Measurements from ENCODE around the gene HCST.

Gene HCST

GRCh38 chr19:35895911-35896642 lies 6.3 kb upstream of the HCST start:
- no peak overlapping the region for H3K4me3 ChIP-seq (ENCODE audit: extremely low read depth, insufficient read depth, low read length, poor library complexity, severe bottlenecking)
- peaks cover 52% of the 10 kb centered on the region for H3K36me3 ChIP-seq (ENCODE audit: control insufficient read depth, insufficient read depth, low read length)
- H3K9me3 ChIP-seq (ENCODE audit: control insufficient read depth, low read length): no peaks in the 10 kb centered on the region
- 94 to 97% methylated on average over 15 to 18 of the region's 21 CpGs for whole genome bisulfite sequencing, 2 experiments (ENCODE audit: insufficient coverage in 2 of 2)
- H3K4me1 ChIP-seq (ENCODE audit: control insufficient read depth, insufficient read depth, low read length, poor library complexity, severe bottlenecking): peaks cover 6% of the 10 kb centered on the region
- H3K27ac ChIP-seq (ENCODE audit: low read depth, low read length, severe bottlenecking): no peak overlapping the region

- 95 to 98% methylated on average over 8 to 11 of the region's 13 CpGs for WGBS, 2 experiments (ENCODE audit: insufficient coverage in 2 of 2)
- Histone ChIP-seq H3K9me3 (ENCODE audit: control insufficient read depth, low read length) (no peaks in the 10 kb centered on the region), H3K36me3 (ENCODE audit: control insufficient read depth, insufficient read depth, low read length) (peaks cover 51% of the 10 kb centered on the region), H3K4me3 (ENCODE audit: extremely low read depth, insufficient read depth, low read length, poor library complexity, severe bottlenecking) (no peak overlapping the region), H3K27ac (ENCODE audit: low read depth, low read length, severe bottlenecking) (no peak overlapping the region), H3K4me1 (ENCODE audit: control insufficient read depth, insufficient read depth, low read length, poor library complexity, severe bottlenecking) (peaks cover 11% of the 10 kb centered on the region)
Measured at GRCh38 chr19:35896643-35897040, 5.7 kb upstream of the HCST start.

- WGBS, 2 experiments (ENCODE audit: insufficient coverage in 2 of 2): 93 to 95% methylated on average over 11 to 12 of the region's 13 CpGs
- H3K4me3 ChIP-seq (ENCODE audit: extremely low read depth, insufficient read depth, low read length, poor library complexity, severe bottlenecking): peak overlapping the region; percentile 80
- H3K27ac ChIP-seq (ENCODE audit: low read depth, low read length, severe bottlenecking): no peak overlapping the region
- H3K9me3 ChIP-seq (ENCODE audit: control insufficient read depth, low read length): no peaks in the 10 kb centered on the region
- peaks cover 51% of the 10 kb centered on the region for H3K36me3 ChIP-seq (ENCODE audit: control insufficient read depth, insufficient read depth, low read length)
- H3K4me1 ChIP-seq (ENCODE audit: control insufficient read depth, insufficient read depth, low read length, poor library complexity, severe bottlenecking): peaks cover 20% of the 10 kb centered on the region
Measured at GRCh38 chr19:35897706-35898451, 4.5 kb upstream of the HCST start.

- Histone ChIP-seq H3K4me1 (ENCODE audit: control insufficient read depth, insufficient read depth, low read length, poor library complexity, severe bottlenecking) (peaks cover 20% of the 10 kb centered on the region), H3K36me3 (ENCODE audit: control insufficient read depth, insufficient read depth, low read length) (peaks cover 51% of the 10 kb centered on the region), H3K27ac (ENCODE audit: low read depth, low read length, severe bottlenecking) (no peak overlapping the region), H3K4me3 (ENCODE audit: extremely low read depth, insufficient read depth, low read length, poor library complexity, severe bottlenecking) (peak overlapping the region; percentile 80), H3K9me3 (ENCODE audit: control insufficient read depth, low read length) (no peaks in the 10 kb centered on the region)
- WGBS, 2 experiments (ENCODE audit: insufficient coverage in 2 of 2): 37 to 42% methylated on average over 15 to 17 of the region's 17 CpGs
Measured at GRCh38 chr19:35898499-35898809, 3.9 kb upstream of the HCST start.

GRCh38 chr19:35899547-35900214 lies 2.6 kb upstream of the HCST start:
- H3K36me3 ChIP-seq (ENCODE audit: control insufficient read depth, insufficient read depth, low read length): peaks cover 38% of the 10 kb centered on the region
- H3K27ac ChIP-seq (ENCODE audit: low read depth, low read length, severe bottlenecking): peak overlapping the region; percentile 69
- H3K4me3 ChIP-seq (ENCODE audit: extremely low read depth, insufficient read depth, low read length, poor library complexity, severe bottlenecking): peak overlapping the region; percentile 80
- no peaks in the 10 kb centered on the region for H3K9me3 ChIP-seq (ENCODE audit: control insufficient read depth, low read length)
- WGBS, 2 experiments (ENCODE audit: insufficient coverage in 2 of 2): 0% methylated on average over 14 to 30 of the region's 43 CpGs
- peaks cover 20% of the 10 kb centered on the region for H3K4me1 ChIP-seq (ENCODE audit: control insufficient read depth, insufficient read depth, low read length, poor library complexity, severe bottlenecking)

GRCh38 chr19:35901055-35901644 lies 1.2 kb upstream of the HCST start:
- H3K9me3 ChIP-seq (ENCODE audit: control insufficient read depth, low read length): no peaks in the 10 kb centered on the region
- peak overlapping the region; percentile 33 for H3K27ac ChIP-seq (ENCODE audit: low read depth, low read length, severe bottlenecking)
- H3K4me3 ChIP-seq (ENCODE audit: extremely low read depth, insufficient read depth, low read length, poor library complexity, severe bottlenecking): peak overlapping the region; percentile 80
- 88% methylated on average over 1 of the region's 2 CpGs; no CpG with 5 or more reads in 1 of the 2 experiments for WGBS, 2 experiments (ENCODE audit: insufficient coverage in 2 of 2)
- peaks cover 20% of the 10 kb centered on the region for H3K4me1 ChIP-seq (ENCODE audit: control insufficient read depth, insufficient read depth, low read length, poor library complexity, severe bottlenecking)
- peaks cover 24% of the 10 kb centered on the region for H3K36me3 ChIP-seq (ENCODE audit: control insufficient read depth, insufficient read depth, low read length)

- WGBS, 2 experiments (ENCODE audit: insufficient coverage in 2 of 2): 84 to 86% methylated on average over 10 of the region's 10 CpGs
- H3K36me3 ChIP-seq (ENCODE audit: control insufficient read depth, insufficient read depth, low read length): peaks cover 5% of the 10 kb centered on the region
- H3K4me3 ChIP-seq (ENCODE audit: extremely low read depth, insufficient read depth, low read length, poor library complexity, severe bottlenecking): no peak overlapping the region
- H3K9me3 ChIP-seq (ENCODE audit: control insufficient read depth, low read length): no peaks in the 10 kb centered on the region
- H3K27ac ChIP-seq (ENCODE audit: low read depth, low read length, severe bottlenecking): no peak overlapping the region
- peaks cover 20% of the 10 kb centered on the region for H3K4me1 ChIP-seq (ENCODE audit: control insufficient read depth, insufficient read depth, low read length, poor library complexity, severe bottlenecking)
Measured at GRCh38 chr19:35902870-35903475, 644 bp downstream of the HCST start.

- Histone ChIP-seq H3K4me3 (ENCODE audit: extremely low read depth, insufficient read depth, low read length, poor library complexity, severe bottlenecking) (peak overlapping the region; percentile 6), H3K9me3 (ENCODE audit: control insufficient read depth, low read length) (no peaks in the 10 kb centered on the region), H3K4me1 (ENCODE audit: control insufficient read depth, insufficient read depth, low read length, poor library complexity, severe bottlenecking) (peaks cover 24% of the 10 kb centered on the region), H3K36me3 (ENCODE audit: control insufficient read depth, insufficient read depth, low read length) (no peaks in the 10 kb centered on the region), H3K27ac (ENCODE audit: low read depth, low read length, severe bottlenecking) (no peak overlapping the region)
- WGBS, 2 experiments (ENCODE audit: insufficient coverage in 2 of 2): 1 to 10% methylated on average over 12 to 24 of the region's 24 CpGs
Measured at GRCh38 chr19:35903550-35904179, 1.3 kb downstream of the HCST start.

GRCh38 chr19:35904311-35905068 lies 2.2 kb downstream of the HCST start:
- peak overlapping the region; percentile 29 for H3K27ac ChIP-seq (ENCODE audit: low read depth, low read length, severe bottlenecking)
- 87 to 97% methylated on average over 8 to 9 of the region's 10 CpGs for WGBS, 2 experiments (ENCODE audit: insufficient coverage in 2 of 2)
- H3K9me3 ChIP-seq (ENCODE audit: control insufficient read depth, low read length): no peaks in the 10 kb centered on the region

More at GRCh38 chr19:35904311-35905068, 2.2 kb downstream of the HCST start:
- Histone ChIP-seq H3K36me3 (ENCODE audit: control insufficient read depth, insufficient read depth, low read length) (no peaks in the 10 kb centered on the region), H3K4me3 (ENCODE audit: extremely low read depth, insufficient read depth, low read length, poor library complexity, severe bottlenecking) (no peak overlapping the region), H3K4me1 (ENCODE audit: control insufficient read depth, insufficient read depth, low read length, poor library complexity, severe bottlenecking) (peaks cover 24% of the 10 kb centered on the region)
